HepG2 (cell line): Measurements from ENCODE around the gene RCBTB1. TPM values are rescaled to one million over a fixed set of nuclear protein-coding genes. Genes with fewer than 3 reads are reported as not detected.

Experiments used
- ELF3 ChIP-seq: IDR thresholded peaks from 2 replicates; pipeline ENCODE4 v1.6.1; 2016; ENCODE audit warnings: missing genetic modification reagents, missing compliant biosample characterization
- ETV5 ChIP-seq: IDR thresholded peaks from 2 replicates; pipeline ENCODE4 v1.6.1; 2018; ENCODE audit warnings: missing biosample characterization, missing genetic modification reagents, inconsistent platforms, borderline replicate concordance
- GATAD2A ChIP-seq: IDR thresholded peaks from 2 replicates; pipeline ENCODE4 v1.6.1; 2016
- HIVEP1 ChIP-seq: sonication (generic); formaldehyde crosslinking; IDR thresholded peaks from 2 replicates; pipeline ENCODE4 v1.4.0; 2020; ENCODE audit warnings: mild to moderate bottlenecking, missing genetic modification reagents
- POLR2G ChIP-seq: fragments of 200-400 bp; formaldehyde crosslinking; IDR thresholded peaks from 2 replicates; pipeline ENCODE4 v1.6.1; 2018; ENCODE audit warnings: mild to moderate bottlenecking, low read depth, low read length, moderate library complexity
- SOX6 ChIP-seq, 2 experiments: fragments of 450-650 bp in 1 of 2; sonication (generic) in 1 of 2; formaldehyde crosslinking in 1 of 2; IDR thresholded peaks; 2 replicates each; pipeline versions ENCODE4 v1.4.0 to v1.6.1; 2017 to 2020; ENCODE audit warnings: antibody characterized with exemption in 1 of 2, mild to moderate bottlenecking in 1 of 2, missing genetic modification reagents in 1 of 2
- TAF1 ChIP-seq: sonication (generic); formaldehyde crosslinking; IDR thresholded peaks from 2 replicates; pipeline ENCODE4 v1.4.0; 2020; ENCODE audit warnings: missing genetic modification reagents
- ZBTB7A ChIP-seq: sonication (generic); formaldehyde crosslinking; IDR thresholded peaks from 2 replicates; pipeline ENCODE4 v1.8.0; 2022; ENCODE audit warnings: mild to moderate bottlenecking, missing genetic modification reagents
- ZNF557 ChIP-seq: sonication (generic); formaldehyde crosslinking; IDR thresholded peaks from 2 replicates; pipeline ENCODE4 v1.4.0; 2020; ENCODE audit warnings: missing genetic modification reagents
- ZNF660 ChIP-seq: sonication (generic); formaldehyde crosslinking; IDR thresholded peaks from 2 replicates; pipeline ENCODE4 v1.5.1; 2020; ENCODE audit warnings: mild to moderate bottlenecking, low read depth, missing genetic modification reagents, borderline replicate concordance
- ZNF670 ChIP-seq: sonication (generic); formaldehyde crosslinking; IDR thresholded peaks from 2 replicates; pipeline ENCODE4 v1.8.0; 2022; ENCODE audit warnings: mild to moderate bottlenecking, missing genetic modification reagents, borderline replicate concordance
- ZNF776 ChIP-seq: sonication (generic); formaldehyde crosslinking; IDR thresholded peaks from 2 replicates; pipeline ENCODE4 v1.4.0; 2020; ENCODE audit warnings: mild to moderate bottlenecking, missing genetic modification reagents
- polyA plus RNA-seq, 8 experiments: library from polyadenylated mRNA; depleted of rRNA in 3 of 8; stranded (reverse) in 7 of 8; unstranded in 1 of 8; fragments of >200 nt; fragmentation: Illumina TruSeq in 4 of 8; extraction: Trizol in 4 of 8; gene quantifications; 2 replicates each; pipeline versions ENCODE4 v1.2.1 to v1.2.3, GENCODE V29; 2011 to 2016; ENCODE audit warnings: low read depth in 4 of 8, missing spikeins in 1 of 8, mixed read lengths in 1 of 8; ENCODE audit not compliant: insufficient read depth in 1 of 8
- total RNA-seq, 5 experiments: library from RNA; depleted of rRNA; stranded (reverse); fragments of >200 nt; fragmentation: Illumina TruSeq; extraction: Trizol; gene quantifications; 2 replicates each; pipeline ENCODE4 v1.2.3, GENCODE V29; 2016; ENCODE audit warnings: low read depth in 1 of 5
- TF ChIP-seq, protein P1 (sequence below): sonication (generic); formaldehyde crosslinking; IDR thresholded peaks from 2 replicates; pipeline ENCODE4 v1.9.0; 2021; ENCODE audit warnings: mild to moderate bottlenecking, missing genetic modification reagents
- TF ChIP-seq, protein P2 (sequence below): sonication (generic); formaldehyde crosslinking; IDR thresholded peaks from 2 replicates; pipeline ENCODE4 v1.5.0; 2020; ENCODE audit warnings: mild to moderate bottlenecking, missing genetic modification reagents, moderate library complexity
- TF ChIP-seq, protein P3 (sequence below), 2 experiments: sonication (generic) in 1 of 2; formaldehyde crosslinking in 1 of 2; IDR thresholded peaks; 2 replicates each; pipeline versions ENCODE4 v1.5.1 to v1.6.1; 2011 to 2020; ENCODE audit warnings: borderline replicate concordance in 1 of 2, low read depth in 1 of 2, low read length in 1 of 2, mild to moderate bottlenecking in 1 of 2, missing genetic modification reagents in 1 of 2, moderate library complexity in 1 of 2

The RCBTB1 gene
- total and polyA plus RNA-seq, 2 of the 13 experiments (the other 11 are each of a cell fraction or from before 2014, with no cell fraction given) = 13.4 to 21.6 TPM

DNA sequence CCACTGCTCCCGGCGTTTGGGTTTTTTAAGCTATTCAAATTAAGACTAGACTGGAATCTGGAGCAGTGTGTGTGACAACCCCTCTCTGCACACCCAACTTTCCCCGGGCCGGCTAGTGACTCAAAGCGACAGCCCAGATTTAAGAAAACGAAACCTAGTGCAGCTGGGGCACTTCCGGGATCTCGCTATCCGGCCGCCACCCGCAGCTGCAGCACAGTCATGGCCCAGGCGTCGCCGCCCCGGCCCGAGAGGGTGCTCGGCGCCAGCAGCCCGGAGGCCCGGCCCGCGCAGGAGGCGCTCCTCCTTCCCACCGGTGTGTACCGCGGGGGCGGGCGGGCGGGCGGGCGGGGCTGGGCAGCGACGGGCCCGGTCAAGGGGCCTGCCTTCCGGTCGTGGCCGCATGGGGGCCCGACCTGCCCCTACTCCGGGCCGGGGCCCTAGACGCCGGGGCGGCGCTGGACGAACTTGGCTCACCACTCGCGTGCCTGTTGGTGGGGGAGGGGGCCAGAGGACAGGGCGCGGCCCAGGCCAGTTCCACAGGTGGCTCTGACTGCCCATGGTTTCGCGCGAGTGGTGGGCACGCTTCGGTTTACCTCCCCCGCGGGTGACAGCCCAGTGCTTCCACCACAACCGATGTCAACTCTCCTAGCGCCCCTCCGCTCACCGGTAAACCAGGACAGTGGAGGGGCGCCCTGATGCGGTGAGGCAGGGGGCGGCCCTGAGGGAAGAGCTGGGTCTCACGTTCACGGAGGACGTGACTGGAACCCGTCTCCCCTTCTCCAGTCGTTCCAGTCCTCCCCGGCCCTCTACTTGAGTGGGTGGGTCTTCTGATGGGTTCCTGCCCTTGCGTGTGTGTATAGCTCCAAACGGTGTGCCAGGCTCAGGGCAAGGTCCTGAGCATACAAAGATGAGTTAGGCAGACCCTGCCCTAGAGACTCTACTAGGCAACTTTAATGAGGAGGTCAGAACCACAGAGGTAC lies 89.3 kb downstream of the RCBTB1 start, which contains the start of gene PHF11 (continued):
- TF ChIP-seq, protein P1, sequence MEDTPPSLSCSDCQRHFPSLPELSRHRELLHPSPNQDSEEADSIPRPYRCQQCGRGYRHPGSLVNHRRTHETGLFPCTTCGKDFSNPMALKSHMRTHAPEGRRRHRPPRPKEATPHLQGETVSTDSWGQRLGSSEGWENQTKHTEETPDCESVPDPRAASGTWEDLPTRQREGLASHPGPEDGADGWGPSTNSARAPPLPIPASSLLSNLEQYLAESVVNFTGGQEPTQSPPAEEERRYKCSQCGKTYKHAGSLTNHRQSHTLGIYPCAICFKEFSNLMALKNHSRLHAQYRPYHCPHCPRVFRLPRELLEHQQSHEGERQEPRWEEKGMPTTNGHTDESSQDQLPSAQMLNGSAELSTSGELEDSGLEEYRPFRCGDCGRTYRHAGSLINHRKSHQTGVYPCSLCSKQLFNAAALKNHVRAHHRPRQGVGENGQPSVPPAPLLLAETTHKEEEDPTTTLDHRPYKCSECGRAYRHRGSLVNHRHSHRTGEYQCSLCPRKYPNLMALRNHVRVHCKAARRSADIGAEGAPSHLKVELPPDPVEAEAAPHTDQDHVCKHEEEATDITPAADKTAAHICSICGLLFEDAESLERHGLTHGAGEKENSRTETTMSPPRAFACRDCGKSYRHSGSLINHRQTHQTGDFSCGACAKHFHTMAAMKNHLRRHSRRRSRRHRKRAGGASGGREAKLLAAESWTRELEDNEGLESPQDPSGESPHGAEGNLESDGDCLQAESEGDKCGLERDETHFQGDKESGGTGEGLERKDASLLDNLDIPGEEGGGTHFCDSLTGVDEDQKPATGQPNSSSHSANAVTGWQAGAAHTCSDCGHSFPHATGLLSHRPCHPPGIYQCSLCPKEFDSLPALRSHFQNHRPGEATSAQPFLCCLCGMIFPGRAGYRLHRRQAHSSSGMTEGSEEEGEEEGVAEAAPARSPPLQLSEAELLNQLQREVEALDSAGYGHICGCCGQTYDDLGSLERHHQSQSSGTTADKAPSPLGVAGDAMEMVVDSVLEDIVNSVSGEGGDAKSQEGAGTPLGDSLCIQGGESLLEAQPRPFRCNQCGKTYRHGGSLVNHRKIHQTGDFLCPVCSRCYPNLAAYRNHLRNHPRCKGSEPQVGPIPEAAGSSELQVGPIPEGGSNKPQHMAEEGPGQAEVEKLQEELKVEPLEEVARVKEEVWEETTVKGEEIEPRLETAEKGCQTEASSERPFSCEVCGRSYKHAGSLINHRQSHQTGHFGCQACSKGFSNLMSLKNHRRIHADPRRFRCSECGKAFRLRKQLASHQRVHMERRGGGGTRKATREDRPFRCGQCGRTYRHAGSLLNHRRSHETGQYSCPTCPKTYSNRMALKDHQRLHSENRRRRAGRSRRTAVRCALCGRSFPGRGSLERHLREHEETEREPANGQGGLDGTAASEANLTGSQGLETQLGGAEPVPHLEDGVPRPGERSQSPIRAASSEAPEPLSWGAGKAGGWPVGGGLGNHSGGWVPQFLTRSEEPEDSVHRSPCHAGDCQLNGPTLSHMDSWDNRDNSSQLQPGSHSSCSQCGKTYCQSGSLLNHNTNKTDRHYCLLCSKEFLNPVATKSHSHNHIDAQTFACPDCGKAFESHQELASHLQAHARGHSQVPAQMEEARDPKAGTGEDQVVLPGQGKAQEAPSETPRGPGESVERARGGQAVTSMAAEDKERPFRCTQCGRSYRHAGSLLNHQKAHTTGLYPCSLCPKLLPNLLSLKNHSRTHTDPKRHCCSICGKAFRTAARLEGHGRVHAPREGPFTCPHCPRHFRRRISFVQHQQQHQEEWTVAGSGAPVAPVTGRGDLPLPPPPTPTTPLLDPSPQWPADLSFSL (CRISPR knock-in tag) = 0 out of 2 replicates have a peak, but pooled peaks have one; percentile 47
- TF ChIP-seq ZNF557 (CRISPR knock-in tag) (0 out of 2 replicates have a peak, but pooled peaks have one; percentile 30), ZNF776 (CRISPR knock-in tag) (0 out of 2 replicates have a peak, but pooled peaks have one; percentile 51), ELF3 (CRISPR knock-in tag) (peak; percentile 48; the same call in 1 of the 2 replicates), ETV5 (CRISPR knock-in tag) (peak; percentile 36; the same call in 1 of the 2 replicates), POLR2G (peak; percentile 77), HIVEP1 (CRISPR knock-in tag) (peak; percentile 38; the same call in 1 of the 2 replicates), ZBTB7A (CRISPR knock-in tag) (0 out of 2 replicates have a peak, but pooled peaks have one; percentile 39), GATAD2A (CRISPR knock-in tag) (peak; percentile 30; the same call in 1 of the 2 replicates), TAF1 (CRISPR knock-in tag) (peak; percentile 55), ZNF660 (CRISPR knock-in tag) (no peak), ZNF670 (peak; percentile 73; the same call in 1 of the 2 replicates), SOX6 (IDR thresholded peaks at IDR 0.05) (no peak), SOX6 (CRISPR knock-in tag; IDR thresholded peaks at IDR 0.05) (peak; percentile 49; the same call in 1 of the 2 replicates)
- TF ChIP-seq, protein P2, sequence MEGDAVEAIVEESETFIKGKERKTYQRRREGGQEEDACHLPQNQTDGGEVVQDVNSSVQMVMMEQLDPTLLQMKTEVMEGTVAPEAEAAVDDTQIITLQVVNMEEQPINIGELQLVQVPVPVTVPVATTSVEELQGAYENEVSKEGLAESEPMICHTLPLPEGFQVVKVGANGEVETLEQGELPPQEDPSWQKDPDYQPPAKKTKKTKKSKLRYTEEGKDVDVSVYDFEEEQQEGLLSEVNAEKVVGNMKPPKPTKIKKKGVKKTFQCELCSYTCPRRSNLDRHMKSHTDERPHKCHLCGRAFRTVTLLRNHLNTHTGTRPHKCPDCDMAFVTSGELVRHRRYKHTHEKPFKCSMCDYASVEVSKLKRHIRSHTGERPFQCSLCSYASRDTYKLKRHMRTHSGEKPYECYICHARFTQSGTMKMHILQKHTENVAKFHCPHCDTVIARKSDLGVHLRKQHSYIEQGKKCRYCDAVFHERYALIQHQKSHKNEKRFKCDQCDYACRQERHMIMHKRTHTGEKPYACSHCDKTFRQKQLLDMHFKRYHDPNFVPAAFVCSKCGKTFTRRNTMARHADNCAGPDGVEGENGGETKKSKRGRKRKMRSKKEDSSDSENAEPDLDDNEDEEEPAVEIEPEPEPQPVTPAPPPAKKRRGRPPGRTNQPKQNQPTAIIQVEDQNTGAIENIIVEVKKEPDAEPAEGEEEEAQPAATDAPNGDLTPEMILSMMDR (CRISPR knock-in tag) = peak; percentile 42; the same call in 1 of the 2 replicates
- TF ChIP-seq, protein P3, sequence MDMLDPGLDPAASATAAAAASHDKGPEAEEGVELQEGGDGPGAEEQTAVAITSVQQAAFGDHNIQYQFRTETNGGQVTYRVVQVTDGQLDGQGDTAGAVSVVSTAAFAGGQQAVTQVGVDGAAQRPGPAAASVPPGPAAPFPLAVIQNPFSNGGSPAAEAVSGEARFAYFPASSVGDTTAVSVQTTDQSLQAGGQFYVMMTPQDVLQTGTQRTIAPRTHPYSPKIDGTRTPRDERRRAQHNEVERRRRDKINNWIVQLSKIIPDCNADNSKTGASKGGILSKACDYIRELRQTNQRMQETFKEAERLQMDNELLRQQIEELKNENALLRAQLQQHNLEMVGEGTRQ (IDR thresholded peaks at IDR 0.05; ENCODE audit: low read depth, low read length) = no peak
- TF ChIP-seq, protein P3 (CRISPR knock-in tag; IDR thresholded peaks at IDR 0.05; ENCODE audit: borderline replicate concordance) = no peak
